ENCODE measurements around the gene NLGN1.
A peak's percentile ranks its signal among the peaks of the same experiment; 100 is the strongest.
"Not testable (repeated sequence)": the region's sequence is repeated elsewhere in the genome, so short reads cannot be mapped to it uniquely, and the experiment has no call there.

NLGN1 gene

DNA sequence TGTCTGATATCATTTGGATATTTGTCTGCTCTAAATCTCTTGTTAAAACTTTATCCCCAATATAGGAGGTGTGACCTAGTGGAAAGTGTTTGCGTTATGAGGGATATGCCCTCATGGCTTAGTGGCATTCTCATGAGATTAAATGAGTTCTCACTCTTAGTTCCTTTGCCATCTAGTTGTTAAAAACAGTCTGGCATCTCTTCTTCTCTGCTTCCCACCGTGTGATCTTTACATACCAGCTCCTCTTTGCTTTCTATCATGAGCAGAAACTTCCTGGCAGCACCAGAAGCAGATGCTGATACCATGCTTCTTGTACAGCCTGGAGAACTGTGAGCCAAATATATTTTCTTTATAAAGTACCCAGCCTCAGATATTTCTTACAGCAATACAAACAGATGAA is 33.0 kb downstream of the NLGN1 start:
- no peak for DNase-seq (ENCODE audit: low read depth)

DNA sequence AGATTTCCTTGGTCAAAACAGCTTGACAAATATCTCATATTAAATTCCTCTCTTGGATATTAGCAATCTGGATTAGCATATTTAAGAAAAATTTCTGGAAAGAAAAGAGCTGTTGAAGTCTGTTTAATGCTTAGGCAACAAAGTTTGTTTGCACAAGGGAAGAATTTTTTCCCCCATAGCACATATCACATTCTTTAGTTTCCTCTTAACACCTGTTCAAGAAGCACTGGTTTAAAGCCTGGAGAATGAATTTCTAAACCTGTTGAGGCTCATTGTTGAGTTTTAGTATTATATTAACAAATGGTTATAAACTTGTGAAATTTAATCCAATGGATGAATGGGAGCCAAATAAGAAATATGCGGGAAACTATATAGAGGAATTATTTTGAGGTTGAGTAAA is 41.5 kb downstream of the NLGN1 start:
- no peak for DNase-seq (ENCODE audit: low read depth)

DNA sequence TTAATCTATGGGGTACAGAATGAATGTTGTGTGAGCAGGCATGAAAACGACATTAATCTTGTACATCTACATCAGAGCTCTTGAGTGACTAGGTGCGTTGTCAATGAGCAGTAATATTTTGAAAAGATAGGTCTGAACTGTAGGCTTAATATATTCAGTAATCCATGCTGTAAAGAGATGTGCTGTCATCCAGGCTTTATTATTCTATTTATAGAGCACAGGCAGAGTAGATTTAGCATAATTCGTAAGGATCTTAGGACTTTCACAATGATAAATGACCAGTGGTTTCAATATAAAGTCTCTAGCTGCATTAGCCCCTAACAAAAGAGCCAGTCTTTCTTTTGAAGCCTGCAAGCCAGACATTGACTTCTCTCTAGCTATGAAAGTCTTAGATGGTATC is 43.0 kb downstream of the NLGN1 start:
- no peak for DNase-seq (ENCODE audit: low read depth)

DNA sequence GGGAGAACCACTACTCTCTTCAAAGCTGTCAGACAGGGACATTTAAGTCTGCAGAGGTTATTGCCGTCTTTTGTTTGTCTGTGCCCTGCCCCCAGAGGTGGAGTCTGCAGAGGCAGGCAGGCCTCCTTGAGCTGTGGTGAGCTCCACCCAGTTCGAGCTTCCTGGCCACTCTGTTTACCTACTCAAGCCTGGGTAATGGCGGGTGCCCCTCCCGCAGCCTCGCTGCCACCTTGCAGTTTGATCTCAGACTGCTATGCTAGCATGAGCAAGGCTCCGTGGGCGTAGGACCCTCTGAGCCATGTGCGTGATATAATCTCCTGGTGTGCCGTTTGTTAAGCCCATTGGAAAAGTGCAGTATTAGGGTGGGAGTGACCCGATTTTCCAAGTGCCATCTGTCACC is 54.0 kb downstream of the NLGN1 start:
- not testable (repeated sequence) for DNase-seq (ENCODE audit: low read depth)

DNA sequence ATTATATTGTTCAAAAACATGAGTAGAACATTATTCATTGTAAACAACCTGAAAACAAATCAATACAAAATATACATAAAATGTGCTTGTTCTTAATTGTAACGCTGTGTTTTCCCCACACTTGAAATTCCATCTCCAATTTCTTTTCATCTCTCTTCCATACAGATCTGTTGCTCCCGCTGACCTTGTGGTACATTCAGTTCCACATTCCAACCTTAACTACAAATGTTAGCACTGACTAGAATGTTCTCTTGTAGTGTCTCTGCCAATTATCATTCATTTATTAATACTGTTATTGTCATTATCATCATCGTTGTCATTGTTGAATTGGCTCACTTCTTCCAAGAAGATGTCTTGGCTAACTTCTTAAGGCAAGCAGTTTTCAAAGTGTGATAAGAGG is 65.7 kb downstream of the NLGN1 start:
- no peak for DNase-seq (ENCODE audit: low read depth)

DNA sequence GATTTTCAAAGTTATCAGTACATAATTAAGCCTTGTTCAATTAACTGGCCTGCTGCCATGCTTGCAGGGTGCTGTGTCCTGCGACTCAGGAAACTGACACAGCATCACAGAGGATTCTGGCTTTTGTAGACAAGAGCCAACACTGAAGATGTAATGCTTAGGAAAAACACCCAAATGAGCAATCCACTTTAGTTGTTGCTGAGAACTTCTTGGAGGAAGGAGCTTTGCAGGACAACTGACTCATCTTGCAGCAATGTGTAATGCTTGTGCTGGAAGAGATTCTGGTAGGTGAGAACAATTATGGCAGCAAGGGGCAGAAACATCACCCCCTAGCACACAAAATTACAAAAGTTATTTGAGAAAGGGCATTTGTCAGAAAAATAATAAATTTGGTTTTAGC is 67.6 kb downstream of the NLGN1 start:
- DNase-seq (ENCODE audit: low read depth) = peak; percentile 56

DNA sequence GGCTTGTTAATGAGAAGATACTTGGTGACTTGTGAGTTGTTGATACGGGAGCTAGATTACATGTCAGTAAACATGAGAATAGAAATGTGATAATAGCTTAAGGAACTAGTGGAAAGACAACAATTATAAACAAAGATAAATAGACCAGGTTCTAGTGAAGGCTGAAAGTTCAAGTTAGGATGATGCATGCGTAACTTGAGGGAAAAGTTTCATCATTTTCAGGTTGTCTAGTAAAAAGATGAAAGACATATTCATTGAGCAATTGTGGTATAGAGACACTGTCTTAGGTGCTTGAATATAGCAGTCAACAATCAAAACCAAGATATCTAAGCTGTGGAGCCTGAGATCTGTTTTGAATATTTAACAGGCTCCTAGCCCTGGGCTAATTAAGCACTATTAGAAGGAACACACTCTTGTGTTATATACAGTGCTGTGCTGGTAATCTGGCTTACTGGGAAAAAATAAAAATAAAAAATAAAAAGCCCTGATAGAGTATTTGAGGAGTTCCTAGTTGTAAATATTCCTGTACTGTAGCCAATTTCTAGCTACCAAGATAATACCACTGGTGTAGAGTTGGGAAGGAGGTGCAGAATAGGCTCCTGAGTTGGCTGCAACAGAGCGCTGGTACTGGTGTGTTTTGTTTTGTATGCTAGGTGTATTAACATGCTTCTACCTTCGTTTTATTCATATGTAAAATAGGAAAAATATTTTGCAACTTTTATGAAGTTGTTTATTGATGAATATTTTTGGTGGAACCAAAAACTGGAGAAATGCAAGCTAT is 68.5 kb downstream of the NLGN1 start:
- no peak for DNase-seq (ENCODE audit: low read depth)

DNA sequence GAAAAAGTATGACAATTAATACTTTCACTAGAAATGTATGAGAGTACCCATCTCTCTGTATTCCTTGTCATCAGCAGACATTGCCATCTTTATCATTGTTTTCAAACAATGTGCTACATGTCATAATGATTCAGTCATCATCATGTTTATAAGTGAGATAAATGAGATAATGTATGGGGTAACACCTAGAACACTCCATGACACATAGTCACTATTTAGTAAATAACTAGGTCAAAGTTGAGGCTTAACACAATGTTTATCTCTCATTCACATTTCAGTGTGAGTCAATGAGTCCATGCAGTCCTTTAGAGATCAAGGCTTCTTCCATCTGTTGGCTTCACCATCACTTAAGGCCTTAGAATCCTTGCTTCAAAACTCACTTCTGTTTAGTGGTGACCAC is 70.0 kb downstream of the NLGN1 start:
- DNase-seq (ENCODE audit: low read depth) = no peak

DNA sequence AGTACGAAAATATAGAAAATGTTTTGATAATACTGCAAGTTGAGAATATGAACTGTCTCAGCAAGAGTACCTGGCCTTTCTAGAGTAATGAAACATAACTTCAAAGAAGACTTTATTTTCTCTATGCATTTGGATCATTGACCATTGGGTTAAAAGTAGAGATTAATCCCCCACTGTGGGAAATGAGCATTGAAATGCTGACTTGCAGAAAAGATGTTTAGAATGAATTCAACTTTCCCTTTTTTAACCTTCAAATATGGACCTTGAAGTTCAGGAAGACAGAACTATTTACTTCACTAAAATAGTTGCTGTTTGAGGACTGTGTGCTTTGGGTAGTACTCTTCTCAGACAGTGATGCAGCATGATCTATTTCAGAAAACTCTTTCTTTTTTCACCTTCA is 75.7 kb downstream of the NLGN1 start:
- no peak for DNase-seq (ENCODE audit: low read depth)

DNA sequence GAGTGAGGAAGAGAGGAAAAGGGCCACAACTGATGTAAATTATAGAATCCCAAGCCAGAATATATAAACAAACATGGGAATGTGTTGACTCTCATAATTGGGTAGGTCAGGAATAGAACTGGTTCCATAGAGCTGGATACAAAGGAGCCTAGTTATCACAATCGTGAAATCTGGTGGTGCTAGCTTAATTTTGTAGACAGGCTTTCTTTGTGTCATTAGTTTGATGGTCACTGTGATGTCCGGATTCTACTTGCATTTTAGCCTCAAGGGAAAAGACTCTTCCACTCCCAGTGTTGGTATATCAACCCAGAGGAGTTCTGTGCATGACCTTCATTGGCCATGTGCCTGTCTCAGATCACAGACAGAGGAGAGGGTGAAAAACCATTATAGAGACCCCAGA is 81.8 kb downstream of the NLGN1 start:
- DNase-seq (ENCODE audit: low read depth) = no peak

DNA sequence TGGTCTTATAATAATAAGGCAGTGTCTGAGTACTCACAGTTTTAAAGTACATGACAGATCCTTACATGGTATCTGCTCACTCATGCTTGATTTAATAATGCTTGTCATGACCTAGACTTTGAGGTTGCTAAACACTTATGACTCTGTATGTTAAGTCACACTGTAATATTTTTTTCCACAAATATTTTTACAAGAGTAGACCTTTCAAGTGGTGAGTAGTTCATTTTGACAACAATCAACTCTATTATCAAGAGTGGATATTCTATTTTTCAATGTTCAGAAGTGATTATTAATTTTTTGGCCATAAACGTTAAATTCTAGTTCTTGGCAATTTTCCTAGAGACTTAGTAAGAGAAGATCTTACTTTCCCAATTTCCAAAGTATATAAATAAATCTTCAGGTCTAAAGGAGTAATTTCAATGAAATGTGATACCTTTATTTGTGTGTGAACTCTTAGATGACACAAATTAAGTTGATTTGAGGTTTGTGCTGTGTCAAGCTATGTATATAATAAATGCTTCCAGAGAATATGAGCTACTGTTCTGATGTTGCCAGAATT is 104.5 kb downstream of the NLGN1 start:
- peak; percentile 20 for DNase-seq (ENCODE audit: low read depth)

DNA sequence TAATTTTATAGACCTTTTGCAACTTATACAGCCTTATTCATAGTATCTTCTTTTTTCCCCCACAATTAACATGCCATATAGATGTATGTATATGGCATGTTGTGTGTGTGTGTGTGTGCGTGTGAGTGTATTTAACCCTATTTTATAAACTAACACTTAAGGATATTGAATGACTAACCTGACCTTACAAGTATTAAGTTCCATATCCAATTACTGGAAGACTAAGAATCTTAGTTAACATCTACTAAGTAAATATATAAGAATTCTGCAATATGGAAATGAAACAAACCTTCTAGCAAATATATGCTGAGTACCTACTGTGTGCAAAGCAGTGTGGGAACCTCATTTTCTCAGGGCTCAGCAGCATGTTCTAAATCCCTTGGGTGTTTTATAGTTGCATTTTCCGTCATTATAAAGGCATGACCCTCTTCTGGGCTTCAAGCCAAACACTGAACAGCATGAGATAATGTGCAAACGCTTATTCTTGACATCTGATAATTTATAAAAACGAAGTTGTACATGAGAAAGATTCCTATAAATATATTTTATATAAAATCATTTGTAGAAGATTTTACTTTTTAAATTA is 105.5 kb downstream of the NLGN1 start:
- peak; percentile 37 for DNase-seq (ENCODE audit: low read depth)

DNA sequence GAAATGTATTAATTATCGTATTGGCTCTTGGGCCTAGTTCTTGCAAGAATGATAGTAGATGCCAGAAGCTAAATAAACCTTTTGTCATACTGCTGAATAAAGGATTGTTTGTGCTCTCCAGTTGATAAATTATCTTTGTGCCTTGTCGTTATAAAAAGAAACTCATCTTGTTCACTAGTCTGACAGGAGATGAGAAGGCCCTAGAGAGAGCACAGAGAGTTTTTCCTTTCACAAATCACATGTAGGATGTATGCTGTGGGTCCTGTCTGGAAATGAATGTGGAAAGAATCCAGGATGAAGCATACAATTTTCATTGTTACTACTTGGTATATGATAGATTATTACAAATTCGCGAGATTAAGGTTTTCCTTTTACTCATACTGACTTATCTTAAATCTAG is 113.0 kb downstream of the NLGN1 start:
- no peak for DNase-seq (ENCODE audit: low read depth)

DNA sequence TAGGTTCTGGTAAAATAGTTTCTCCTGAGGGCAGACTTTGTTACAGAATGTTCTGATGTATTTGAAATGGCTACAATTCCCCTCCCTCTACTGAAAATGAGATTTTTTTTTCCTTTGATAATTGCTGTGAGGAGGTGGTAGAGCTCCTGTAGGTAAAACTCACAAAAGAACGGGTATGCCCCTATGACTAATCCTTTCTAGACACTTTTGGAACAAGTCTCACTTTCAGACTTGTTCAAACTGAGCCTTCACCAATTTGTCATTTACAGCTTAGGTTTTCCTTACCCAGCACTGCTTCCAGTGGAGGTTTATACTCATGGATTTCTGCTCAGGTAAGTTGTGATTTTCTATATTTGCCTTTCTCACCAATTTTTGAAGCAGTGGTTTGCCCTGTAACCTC is 115.6 kb downstream of the NLGN1 start:
- no peak for DNase-seq (ENCODE audit: low read depth)

DNA sequence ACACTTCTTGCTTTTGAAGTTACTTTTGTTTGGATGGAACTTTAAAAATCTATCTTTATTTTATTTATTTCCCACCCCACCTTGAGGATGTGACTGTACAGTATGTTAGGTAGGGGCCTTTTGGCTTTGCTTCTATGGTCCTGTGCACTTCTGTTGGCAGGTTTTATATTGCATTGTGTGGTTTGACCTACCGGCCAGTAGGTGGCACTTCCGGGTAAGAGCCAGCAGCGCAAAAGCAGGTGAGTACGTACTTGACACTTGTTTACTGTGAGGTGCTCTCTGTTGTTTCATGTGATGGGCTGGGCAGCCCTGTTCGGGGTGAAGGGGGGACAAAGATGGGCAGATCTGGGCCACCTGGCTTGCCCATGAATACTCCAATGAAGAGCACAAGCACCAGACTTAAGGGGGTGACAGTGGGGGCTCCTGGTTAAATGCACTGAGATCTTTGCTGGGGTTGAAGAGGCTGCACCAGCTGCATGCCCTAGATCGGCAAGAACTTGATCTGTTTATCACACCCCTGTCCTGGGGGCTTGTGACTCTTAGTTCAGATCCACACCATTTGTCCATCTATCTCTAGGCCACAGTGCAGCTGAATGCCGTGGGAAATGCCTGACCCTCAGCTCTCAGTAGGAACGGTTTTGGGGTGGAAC is 131.6 kb downstream of the NLGN1 start:
- DNase-seq (ENCODE audit: low read depth) = no peak

DNA sequence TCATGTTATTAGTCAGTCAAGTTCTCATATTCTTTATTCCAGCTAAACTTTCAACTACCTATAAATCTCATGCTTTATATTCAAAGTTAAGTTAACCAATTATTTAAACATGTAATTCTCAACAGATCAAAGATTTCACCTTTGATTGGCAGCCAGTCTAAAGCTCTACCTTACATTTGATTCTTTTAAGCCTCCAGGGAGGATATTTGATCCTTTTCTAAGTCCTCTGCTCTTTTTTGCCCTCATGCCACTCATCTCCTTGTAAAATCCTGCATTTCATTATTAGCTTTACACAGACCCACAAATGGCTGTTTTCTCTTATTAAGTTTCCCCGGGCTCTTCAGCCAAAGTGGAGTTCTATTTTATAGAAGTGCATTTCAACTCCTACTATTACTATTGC is 134.1 kb downstream of the NLGN1 start:
- DNase-seq (ENCODE audit: low read depth) = no peak

DNA sequence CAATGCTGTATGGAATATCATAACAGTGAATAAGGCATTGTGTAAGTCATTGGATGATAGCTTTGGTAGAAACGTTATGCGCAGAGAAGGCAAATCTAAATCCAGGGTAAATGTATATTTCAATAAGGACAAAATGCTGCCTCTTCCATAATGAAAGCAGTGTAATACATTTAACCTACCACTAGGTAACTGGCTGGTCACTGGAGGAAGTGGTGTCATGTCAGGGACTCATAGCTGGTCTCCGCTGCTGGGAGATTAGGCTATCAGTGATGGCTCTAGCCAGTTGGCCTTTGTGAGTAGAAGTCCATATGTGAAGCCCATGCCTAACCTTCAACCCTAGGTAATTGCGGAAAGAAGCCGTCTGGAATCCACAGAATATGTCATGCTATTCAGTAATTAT is 140.9 kb downstream of the NLGN1 start:
- DNase-seq (ENCODE audit: low read depth) = no peak

DNA sequence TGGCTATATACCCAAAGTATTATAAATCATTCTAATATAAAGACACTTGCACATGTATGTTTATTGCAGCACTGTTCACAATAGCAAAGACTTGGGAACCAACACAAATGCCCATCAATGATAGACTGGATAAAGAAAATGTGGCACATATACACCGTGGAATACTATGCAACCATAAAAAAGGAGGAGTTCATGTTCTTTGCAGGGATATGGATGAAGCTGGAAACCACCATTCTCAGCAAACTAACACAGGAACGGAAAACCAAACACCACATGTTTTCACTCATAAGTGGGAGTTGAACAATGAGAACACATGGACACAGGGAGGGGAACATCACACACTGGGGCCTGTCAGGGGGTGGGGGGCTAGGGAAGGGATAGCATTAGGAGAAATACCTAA is 148.0 kb downstream of the NLGN1 start:
- not testable (repeated sequence) for DNase-seq (ENCODE audit: low read depth)

DNA sequence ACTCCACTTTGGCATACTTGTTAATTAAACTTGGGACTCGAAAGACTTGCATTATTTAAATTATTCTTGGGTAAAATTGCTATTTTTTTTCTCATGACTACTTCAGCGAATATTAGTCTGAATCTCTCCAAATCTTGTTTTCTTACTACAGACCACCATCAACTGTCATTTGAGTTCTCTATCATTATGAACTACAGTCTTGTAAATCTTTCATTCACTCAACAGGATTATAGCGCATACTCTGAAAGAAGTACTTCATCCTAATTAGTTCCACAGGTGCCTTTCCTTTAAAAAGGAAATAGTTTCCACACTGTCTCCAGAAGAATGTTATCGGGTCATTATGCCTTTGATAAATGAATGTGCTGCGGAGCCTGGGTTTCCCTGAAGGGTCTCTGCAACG is 149.5 kb downstream of the NLGN1 start:
- no peak for DNase-seq (ENCODE audit: low read depth)

DNA sequence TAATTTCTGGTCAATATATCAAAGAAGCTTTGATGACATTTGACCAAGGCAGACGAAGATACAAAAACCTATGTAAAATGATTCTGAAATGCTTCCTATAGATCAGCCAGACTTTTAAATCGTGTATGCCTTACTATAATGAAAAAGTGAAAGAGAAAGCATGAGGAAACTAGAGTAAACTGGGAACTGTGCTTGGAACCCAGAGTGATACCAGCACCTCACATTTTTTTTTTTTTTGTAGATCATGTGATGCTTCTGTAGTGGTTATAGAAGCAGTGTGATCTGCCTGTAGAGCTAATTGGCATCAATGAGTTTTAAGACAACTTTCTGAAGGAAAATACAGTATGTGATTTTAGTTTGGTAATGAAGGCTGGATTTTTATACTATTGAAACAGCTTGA is 150.7 kb downstream of the NLGN1 start:
- no peak for DNase-seq (ENCODE audit: low read depth)

DNA sequence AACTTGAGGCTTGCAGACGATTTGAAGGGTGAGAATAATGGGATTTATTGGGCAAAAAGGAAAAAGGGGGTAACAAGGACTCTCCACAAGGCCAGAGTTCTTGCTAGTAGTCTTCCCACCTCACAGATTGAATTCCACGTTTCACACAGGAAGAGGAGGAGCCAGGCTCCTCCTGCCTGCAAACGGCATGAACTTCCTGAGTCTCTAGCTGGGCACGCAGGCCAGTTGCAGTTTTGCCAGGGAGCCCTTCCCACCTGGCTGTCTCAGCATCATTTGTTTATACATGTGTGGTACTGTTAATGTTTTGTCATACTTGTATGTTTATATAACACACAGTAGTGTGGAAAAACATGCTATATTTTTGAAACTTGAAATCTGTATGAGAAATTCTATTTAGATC is 155.0 kb downstream of the NLGN1 start:
- DNase-seq (ENCODE audit: low read depth) = no peak

DNA sequence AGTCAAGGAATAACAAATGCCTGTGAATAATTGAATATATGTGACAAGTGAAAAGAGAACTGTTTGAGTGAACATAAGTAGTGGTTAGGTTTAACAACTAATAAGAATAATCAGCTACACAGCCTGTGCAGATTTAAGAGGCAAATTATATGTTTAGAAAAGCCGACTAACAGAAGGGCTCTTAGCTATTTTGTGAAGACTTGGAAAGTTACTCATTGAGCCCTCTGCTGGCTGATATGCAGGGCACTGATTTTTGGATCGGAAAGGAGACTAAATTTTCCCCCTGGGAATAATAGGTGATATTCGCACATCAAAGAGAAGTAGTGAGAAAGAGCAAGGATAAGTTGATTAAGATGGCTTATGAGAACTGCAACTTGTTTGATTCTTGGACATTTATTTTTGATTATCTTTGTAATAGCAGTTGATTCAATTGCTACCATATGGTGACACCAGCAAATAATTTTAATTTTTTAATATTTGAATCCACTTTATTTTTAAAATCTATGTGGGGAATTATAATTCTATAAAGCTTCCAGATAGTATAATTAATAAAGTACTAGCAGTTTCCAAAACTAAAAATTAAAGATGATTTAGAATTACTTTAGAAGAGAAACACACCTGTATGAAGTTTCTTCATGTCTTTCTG is 156.2 kb downstream of the NLGN1 start:
- DNase-seq (ENCODE audit: low read depth) = peak; percentile 4

DNA sequence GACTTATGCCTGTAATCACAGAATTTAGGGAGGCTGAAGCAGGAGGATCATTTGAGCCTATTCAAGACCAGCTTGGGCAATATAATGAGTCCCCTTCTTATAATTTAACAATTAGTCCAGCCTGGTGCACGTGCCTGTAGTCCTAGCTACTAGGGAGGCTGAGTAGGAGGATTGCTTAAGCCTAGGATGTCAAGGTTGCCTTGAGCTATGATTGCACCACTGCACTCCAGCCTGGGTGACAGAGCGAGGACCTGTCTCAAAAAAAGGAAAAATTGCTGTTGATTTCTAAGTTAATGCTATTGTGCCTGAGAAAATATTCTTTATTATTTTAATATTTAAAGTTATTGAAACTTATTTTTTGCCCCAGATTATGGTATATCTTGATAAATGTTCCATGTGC is 159.0 kb downstream of the NLGN1 start:
- no peak for DNase-seq (ENCODE audit: low read depth)
